Skeletal muscle tissue (tissue), 4 donors: ENCODE data around the gene BST2. TPM values are rescaled to one million over a fixed set of nuclear protein-coding genes. Genes with fewer than 3 reads are reported as not detected.
A peak's percentile ranks its signal among the peaks of the same experiment; 100 is the strongest.

ENCODE experiments used
- H3K27ac ChIP-seq: one replicate; pipeline ENCODE4 v1.7.0; 2013; ENCODE audit warnings: mild to moderate bottlenecking, low read depth, low read length, inconsistent platforms
- H3K27me3 ChIP-seq, 3 donors: one replicate each; pipeline ENCODE4 v1.7.0; 2013; ENCODE audit warnings: low read length in 3 of 3; ENCODE audit not compliant: control insufficient read depth in 3 of 3, insufficient read depth in 3 of 3
- H3K36me3 ChIP-seq, 3 donors: one replicate each; pipeline ENCODE4 v1.7.0; 2013; ENCODE audit warnings: low read length in 3 of 3; ENCODE audit not compliant: control insufficient read depth in 3 of 3, insufficient read depth in 3 of 3
- H3K4me1 ChIP-seq, 3 donors: one replicate each; pipeline ENCODE4 v1.7.0; 2013; ENCODE audit warnings: low read length in 3 of 3, mild to moderate bottlenecking in 3 of 3; ENCODE audit not compliant: control insufficient read depth in 3 of 3, insufficient read depth in 3 of 3
- H3K4me3 ChIP-seq, 3 donors: one replicate each; pipeline ENCODE4 v1.7.0; 2013; ENCODE audit warnings: low read length in 3 of 3
- H3K9ac ChIP-seq, 3 donors: one replicate each; pipeline ENCODE4 v1.7.0; 2013; ENCODE audit warnings: low read length in 3 of 3, mild to moderate bottlenecking in 3 of 3, moderate library complexity in 2 of 3, low read depth in 1 of 3
- H3K9me3 ChIP-seq, 3 donors: one replicate each; pipeline ENCODE4 v1.7.0; 2013; ENCODE audit warnings: low read length in 3 of 3; ENCODE audit not compliant: control insufficient read depth in 3 of 3
- total RNA-seq: library from RNA; depleted of rRNA; stranded (reverse); fragments of >200 nt; gene quantifications from one replicate; pipeline ENCODE4 v1.2.3, GENCODE V29; 2014
- donor health status: Osteomylitis.

The BST2 gene
- total RNA-seq, 1 donor from 2014 or later = 11.5 TPM

- peaks cover 6 to 12% (median 7%) of the 10 kb centered on the region in 3 donors for H3K36me3 ChIP-seq
- peaks cover 0 to 5% (median 4%) of the 10 kb centered on the region in 3 donors for H3K27me3 ChIP-seq
- H3K9ac ChIP-seq = peak within 1 kb of the TSS; percentile 57 to 78 (median 75)
- H3K9me3 ChIP-seq = no peaks in the 10 kb centered on the region
- H3K27ac ChIP-seq = peak within 1 kb of the TSS; percentile 79
- H3K4me1 ChIP-seq = peaks cover 11 to 14% (median 12%) of the 10 kb centered on the region in 3 donors
- H3K4me3 ChIP-seq = peak within 1 kb of the TSS; percentile 80 to 84 (median 81)
Observed at GRCh38 chr19:17419621-17420474, 14.4 kb upstream of the BST2 start, which contains the start of gene MVB12A. MVB12A (plus strand) TSS chr19:17420047; CDS start chr19:17420136, 89 bp downstream.

GRCh38 chr19:17419154-17419620 is 13.8 kb upstream of the BST2 start:
- Histone ChIP-seq H3K36me3 (peaks cover 6 to 12% (median 7%) of the 10 kb centered on the region in 3 donors), H3K27ac (peak overlapping the region; percentile 79), H3K4me1 (peaks cover 11 to 14% (median 12%) of the 10 kb centered on the region in 3 donors), H3K9me3 (no peaks in the 10 kb centered on the region), H3K27me3 (peaks cover 0 to 7% (median 4%) of the 10 kb centered on the region in 3 donors), H3K9ac (peak overlapping the region; percentile 57 to 78 (median 75)), H3K4me3 (peak overlapping the region; percentile 67 to 81 (median 80))

GRCh38 chr19:17418710-17419109 is 13.3 kb upstream of the BST2 start:
- Histone ChIP-seq H3K27ac (no peak overlapping the region), H3K36me3 (peaks cover 3 to 9% (median 3%) of the 10 kb centered on the region in 3 donors), H3K9ac (no peak overlapping the region), H3K4me1 (peaks cover 11 to 14% (median 14%) of the 10 kb centered on the region in 3 donors), H3K9me3 (no peaks in the 10 kb centered on the region), H3K4me3 (peak overlapping the region in 1 of 3 donors; percentile 67), H3K27me3 (peaks cover 1 to 10% (median 4%) of the 10 kb centered on the region in 3 donors)

- H3K27me3 ChIP-seq = peaks cover 4 to 17% (median 4%) of the 10 kb centered on the region in 3 donors
- H3K27ac ChIP-seq = no peak overlapping the region
- peaks cover 4 to 14% (median 7%) of the 10 kb centered on the region in 3 donors for H3K4me1 ChIP-seq
- H3K4me3 ChIP-seq = no peak overlapping the region
- no peaks in the 10 kb centered on the region for H3K9me3 ChIP-seq
- H3K9ac ChIP-seq = no peak overlapping the region
- no peaks in the 10 kb centered on the region for H3K36me3 ChIP-seq
Observed at GRCh38 chr19:17415121-17415520, 9.7 kb upstream of the BST2 start.

GRCh38 chr19:17414097-17414496 is 8.7 kb upstream of the BST2 start:
- Histone ChIP-seq H3K27me3 (peaks cover 4 to 17% (median 4%) of the 10 kb centered on the region in 3 donors), H3K36me3 (no peaks in the 10 kb centered on the region), H3K4me1 (peaks cover 1 to 10% (median 2%) of the 10 kb centered on the region in 3 donors), H3K9ac (no peak overlapping the region), H3K27ac (no peak overlapping the region), H3K4me3 (no peak overlapping the region), H3K9me3 (no peaks in the 10 kb centered on the region)

- Histone ChIP-seq H3K9ac (no peak overlapping the region), H3K4me1 (peaks cover 0 to 11% (median 1%) of the 10 kb centered on the region in 3 donors), H3K4me3 (no peak overlapping the region), H3K36me3 (no peaks in the 10 kb centered on the region), H3K27me3 (peaks cover 4 to 17% (median 4%) of the 10 kb centered on the region in 3 donors), H3K27ac (no peak overlapping the region), H3K9me3 (no peaks in the 10 kb centered on the region)
Observed at GRCh38 chr19:17411801-17412200, 6.4 kb upstream of the BST2 start.

GRCh38 chr19:17409990-17410389 is 4.6 kb upstream of the BST2 start:
- H3K4me3 ChIP-seq = no peak overlapping the region
- H3K27me3 ChIP-seq = peaks cover 0 to 12% (median 4%) of the 10 kb centered on the region in 3 donors
- no peak overlapping the region for H3K9ac ChIP-seq
- peaks cover 11 to 13% (median 12%) of the 10 kb centered on the region in 3 donors for H3K4me1 ChIP-seq
- H3K36me3 ChIP-seq = no peaks in the 10 kb centered on the region
- no peak overlapping the region for H3K27ac ChIP-seq
- no peaks in the 10 kb centered on the region for H3K9me3 ChIP-seq

GRCh38 chr19:17406887-17407196 is 1.4 kb upstream of the BST2 start:
- Histone ChIP-seq H3K27me3 (peaks cover 0 to 8% (median 0%) of the 10 kb centered on the region in 3 donors), H3K4me1 (peaks cover 5 to 19% (median 11%) of the 10 kb centered on the region in 3 donors), H3K9me3 (no peaks in the 10 kb centered on the region), H3K27ac (peak overlapping the region; percentile 7), H3K36me3 (no peaks in the 10 kb centered on the region), H3K4me3 (peak overlapping the region; percentile 25 to 64 (median 49)), H3K9ac (peak overlapping the region; percentile 0 to 40 (median 29))

- Histone ChIP-seq H3K27ac (peak overlapping the region; percentile 71), H3K27me3 (peaks cover 0 to 8% (median 0%) of the 10 kb centered on the region in 3 donors), H3K36me3 (no peaks in the 10 kb centered on the region), H3K4me1 (peaks cover 5 to 19% (median 11%) of the 10 kb centered on the region in 3 donors), H3K4me3 (peak overlapping the region; percentile 64 to 65 (median 65)), H3K9ac (peak overlapping the region; percentile 56 to 69 (median 65)), H3K9me3 (no peaks in the 10 kb centered on the region)
Observed at GRCh38 chr19:17406046-17406886, 836 bp upstream of the BST2 start.
